Ovary (tissue), 9 donors: Measurements from ENCODE around the gene SPDYE3. TPM values are rescaled to one million over a fixed set of nuclear protein-coding genes. Genes with fewer than 3 reads are reported as not detected.
A peak's percentile ranks its signal among the peaks of the same experiment; 100 is the strongest.
"Not testable (repeated sequence)": the region's sequence is repeated elsewhere in the genome, so short reads cannot be mapped to it uniquely, and the experiment has no call there.

ENCODE experiments used
- DNase-seq, 5 donors: peaks; one replicate each; pipeline ENCODE4 v3.0.0-alpha.2; 2019 to 2020
- H3K27ac ChIP-seq, 2 donors: fragments of 200-600 bp; one replicate each; pipeline versions ENCODE4 v1.5.1 to v1.8.0; 2019 to 2022
- H3K27me3 ChIP-seq: fragments of 200-600 bp; one replicate; pipeline ENCODE4 v1.8.0; 2022
- H3K36me3 ChIP-seq: fragments of 200-600 bp; sonication (generic); one replicate; pipeline ENCODE4 v1.5.1; 2019
- H3K4me1 ChIP-seq: one replicate; pipeline ENCODE4 v1.8.1; 2013; ENCODE audit warnings: mild to moderate bottlenecking, moderate library complexity; ENCODE audit not compliant: insufficient read depth
- H3K4me3 ChIP-seq: fragments of 200-600 bp; sonication (generic); one replicate; pipeline ENCODE4 v1.5.1; 2017
- H3K9me3 ChIP-seq, 2 donors: fragments of 200-600 bp in 1 of 2; sonication (generic) in 1 of 2; one replicate each; pipeline versions ENCODE4 v1.5.1 to v1.8.1; 2013 to 2019; ENCODE audit warnings: mild to moderate bottlenecking in 1 of 2, moderate library complexity in 1 of 2
- CTCF ChIP-seq, 3 donors: fragments of 450-650 bp in 2 of 3; fragments of 200-600 bp in 1 of 3; IDR thresholded peaks; one replicate each; pipeline versions ENCODE4 v1.5.1 to v1.8.0; 2016 to 2022; ENCODE audit warnings: antibody characterized with exemption in 3 of 3, mild to moderate bottlenecking in 1 of 3
- EP300 ChIP-seq: sonication (generic); formaldehyde crosslinking; IDR thresholded peaks from one replicate; pipeline ENCODE4 v1.6.1; 2017; ENCODE audit warnings: antibody characterized with exemption
- POLR2A ChIP-seq: fragments of 450-650 bp; IDR thresholded peaks from one replicate; pipeline ENCODE4 v1.6.1; 2017; ENCODE audit warnings: antibody characterized with exemption, mild to moderate bottlenecking, moderate library complexity
- WGBS, 3 donors: extraction: QIAGEN DNeasy Blood & Tissue Kit in 1 of 3; methylation state at CpG; one replicate each; pipeline versions ENCODE4 v1.1.5 to v1.1.7; 2013 to 2017; 5-methylcytosine and 5-hydroxymethylcytosine counted together
- intact Hi-C, 4 donors: fragments of 100-400 bp; cut with DNase I; formaldehyde crosslinking; loops; one replicate each; pipeline versions ENCODE4 v1.11.0 to v1.15.1; 2022 to 2023
- polyA plus RNA-seq, 2 donors: library from polyadenylated mRNA; stranded (reverse); fragments of 200-250 nt in 1 of 2; fragments of 350-450 nt in 1 of 2; fragmentation: Illumina TruSeq in 1 of 2; extraction: RNeasy Lipid Tissue Mini Kit (QIAGEN cat#74804) in 1 of 2; gene quantifications; one replicate each; pipeline ENCODE4 v1.2.3, GENCODE V29; 2013 to 2014
- total RNA-seq, 7 donors: library from RNA; depleted of rRNA in 2 of 7; stranded (reverse); fragments of >200 nt in 2 of 7; fragmentation: NEBNext Ultra II Directional in 3 of 7; extraction: Animal tissue kit (Norgen Biotek cat#: 25700) in 3 of 7; gene quantifications; one replicate each; pipeline versions ENCODE4 v1.1.0 to v1.2.4, GENCODE V29; 2016 to 2023
- donor health status: DM: no; HTN: no; CAD: no; lungs with moderate emphysema.
- donor health status: DM: no; HTN: no; CAD: no.
- donor health status: Bipolar disorder and iron deficiency.
- donor health status: DM: yes; HTN: yes; CAD: no.
- donor health status: DM: no; HTN: no; CAD: no.
- donor health status: DM: yes; HTN: yes; CAD: no.

Gene SPDYE3
- total and polyA plus RNA-seq, 9 donors = 0.12 TPM; not detected in 8

DNA sequence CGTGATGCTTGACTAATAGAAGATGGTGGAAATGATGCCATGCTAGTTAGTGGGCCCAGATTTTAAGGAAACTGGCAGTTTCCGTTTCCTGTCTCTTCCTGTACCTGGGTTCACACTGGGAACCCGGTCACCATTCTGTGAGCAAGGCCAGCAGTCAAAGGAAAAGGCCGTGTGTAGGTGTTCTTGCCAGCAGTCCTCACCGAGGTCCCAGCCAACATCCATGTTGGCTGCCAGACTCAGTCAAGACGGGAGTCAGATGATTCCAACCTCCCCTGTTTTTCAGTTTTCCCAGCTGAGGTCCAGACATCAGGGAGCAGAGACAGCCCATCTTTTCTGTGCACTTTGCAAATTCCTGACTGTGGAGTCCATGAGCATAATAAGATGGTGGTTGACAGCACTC is 35.3 kb downstream of the SPDYE3 start:
- DNase-seq = no peak
- WGBS, 3 donors = 56 to 70% (median 63%) methylated on average over 6 of the region's 6 CpGs
- H3K9me3 ChIP-seq = no peaks in the 10 kb centered on the region
- H3K27ac ChIP-seq = no peak overlapping the region
- H3K36me3 ChIP-seq = no peaks in the 10 kb centered on the region
- H3K27me3 ChIP-seq = no peaks in the 10 kb centered on the region
- no peaks in the 10 kb centered on the region for H3K4me1 ChIP-seq
- TF ChIP-seq CTCF (IDR thresholded peaks at IDR 0.05) = no peak
- no peak for TF ChIP-seq EP300
- TF ChIP-seq POLR2A = no peak
- H3K4me3 ChIP-seq = no peak overlapping the region
- intact Hi-C loops = no loop called here

DNA sequence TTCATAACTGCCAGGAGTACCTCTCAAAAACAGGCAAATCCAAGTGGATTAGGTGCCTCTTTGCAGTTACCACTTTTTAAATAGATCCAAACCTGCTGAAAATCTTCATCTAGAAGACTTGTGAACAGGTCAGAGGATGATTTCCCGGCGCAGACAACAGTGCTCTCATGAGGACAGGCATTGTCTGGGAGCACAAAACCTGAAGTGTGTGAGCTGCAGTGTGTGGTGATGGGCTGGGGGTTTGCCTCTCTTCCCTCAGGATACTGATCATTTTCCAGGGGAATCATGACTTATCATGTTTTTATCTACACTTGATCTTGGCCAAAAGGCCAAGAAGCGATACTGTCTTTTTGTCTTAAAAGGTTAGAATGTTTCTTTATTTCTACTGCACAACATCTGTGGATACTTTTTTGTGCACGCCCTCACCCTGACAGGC is 36.6 kb downstream of the SPDYE3 start:
- intact Hi-C loops, H3K27me3 ChIP-seq, H3K4me1 ChIP-seq, DNase-seq, H3K9me3 ChIP-seq, H3K27ac ChIP-seq, H3K36me3 ChIP-seq, H3K4me3 ChIP-seq: not testable (repeated sequence)
- WGBS, 3 donors = 67 to 81% (median 78%) methylated on average over 3 to 4 of the region's 4 CpGs

GRCh38 chr7:100344560-100345287 is 37.2 kb downstream of the SPDYE3 start:
- H3K27ac ChIP-seq, H3K9me3 ChIP-seq, intact Hi-C loops, H3K36me3 ChIP-seq, H3K4me1 ChIP-seq, H3K27me3 ChIP-seq, H3K4me3 ChIP-seq: not testable (repeated sequence)
- peak in 1 of 5 donors; percentile 40 for DNase-seq
- TF ChIP-seq CTCF (IDR thresholded peaks at IDR 0.05) = peak in 2 of 3 donors; percentile 18 to 23
- 53 to 64% (median 60%) methylated on average over 9 to 11 of the region's 13 CpGs for WGBS, 3 donors

DNA sequence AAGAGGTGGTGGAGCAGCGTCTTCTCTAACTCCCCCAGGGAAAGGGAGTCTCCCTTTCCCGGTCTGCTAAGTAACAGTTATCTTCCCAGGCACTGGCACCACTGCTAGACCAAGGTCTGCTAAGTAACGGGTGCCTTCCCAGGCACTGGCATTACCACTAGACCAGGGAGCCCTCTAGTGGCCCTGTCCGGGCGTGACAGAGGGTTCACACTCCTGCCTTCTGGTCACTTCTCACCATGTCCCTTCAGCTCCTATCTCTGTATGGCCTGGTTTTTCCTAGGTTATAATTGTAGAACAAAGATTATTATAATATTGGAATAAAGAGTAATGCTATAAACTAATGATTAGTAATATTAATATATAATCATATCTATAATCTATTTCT is 37.8 kb downstream of the SPDYE3 start:
- H3K27ac ChIP-seq, H3K9me3 ChIP-seq, H3K4me3 ChIP-seq, H3K27me3 ChIP-seq, H3K36me3 ChIP-seq, intact Hi-C loops, H3K4me1 ChIP-seq: not testable (repeated sequence)
- WGBS, 3 donors = 0 to 2% (median 1%) methylated on average over 3 of the region's 5 CpGs
- DNase-seq = peak; percentile 68 to 86 (median 77)

GRCh38 chr7:100346921-100347320 is 39.4 kb downstream of the SPDYE3 start:
- H3K4me3 ChIP-seq = no peak overlapping the region
- no peak overlapping the region for H3K27ac ChIP-seq
- H3K27me3 ChIP-seq = no peaks in the 10 kb centered on the region
- TF ChIP-seq EP300 = no peak
- no peak for TF ChIP-seq POLR2A
- TF ChIP-seq CTCF (IDR thresholded peaks at IDR 0.05) = no peak
- DNase-seq = no peak
- H3K9me3 ChIP-seq = no peaks in the 10 kb centered on the region
- intact Hi-C loops = no loop called here
- peaks cover 1% of the 10 kb centered on the region for H3K4me1 ChIP-seq
- H3K36me3 ChIP-seq = no peaks in the 10 kb centered on the region
